H9 (cell line): ENCODE measurements around the gene RNF148. TPM values are rescaled to one million over a fixed set of nuclear protein-coding genes. Genes with fewer than 3 reads are reported as not detected.
A peak's percentile ranks its signal among the peaks of the same experiment; 100 is the strongest.

Experiments
- DNase-seq: peaks from one replicate; pipeline ENCODE4 v3.0.0-alpha.2; 2017
- H2AFZ ChIP-seq: one replicate; pipeline ENCODE4 v1.6.1; 2013; ENCODE audit warnings: mild to moderate bottlenecking, low read length, control low read depth, moderate library complexity
- H2AK5ac ChIP-seq: 2 replicates; pipeline ENCODE4 v1.6.1; 2013; ENCODE audit warnings: low read length, control low read depth, mixed read lengths; ENCODE audit not compliant: insufficient read length
- H2BK120ac ChIP-seq: one replicate; pipeline ENCODE4 v1.6.1; 2013; ENCODE audit warnings: low read depth, mild to moderate bottlenecking, low read length, control low read depth, inconsistent platforms; ENCODE audit not compliant: poor library complexity, severe bottlenecking
- H2BK12ac ChIP-seq: 2 replicates; pipeline ENCODE4 v1.6.1; 2013; ENCODE audit warnings: low read length, control low read depth, mixed read lengths, low read depth; ENCODE audit not compliant: insufficient read length
- H2BK15ac ChIP-seq: 2 replicates; pipeline ENCODE4 v1.6.1; 2013; ENCODE audit warnings: low read depth, low read length, control low read depth
- H2BK20ac ChIP-seq: one replicate; pipeline ENCODE4 v1.6.1; 2013; ENCODE audit warnings: low read depth, mild to moderate bottlenecking, low read length, control low read depth, inconsistent platforms; ENCODE audit not compliant: poor library complexity, severe bottlenecking
- H2BK5ac ChIP-seq: 2 replicates; pipeline ENCODE4 v1.6.1; 2013; ENCODE audit warnings: low read length, control low read depth, mixed read lengths; ENCODE audit not compliant: insufficient read length
- H3K14ac ChIP-seq: 2 replicates; pipeline ENCODE4 v1.6.1; 2013; ENCODE audit warnings: low read length, control low read depth; ENCODE audit not compliant: insufficient read depth
- H3K18ac ChIP-seq: 2 replicates; pipeline ENCODE4 v1.6.1; 2013; ENCODE audit warnings: low read depth, mild to moderate bottlenecking, mixed read lengths, low read length, control low read depth; ENCODE audit not compliant: insufficient read length
- H3K23ac ChIP-seq: 2 replicates; pipeline ENCODE4 v1.6.1; 2013; ENCODE audit warnings: low read length, control low read depth, mixed read lengths, low read depth; ENCODE audit not compliant: insufficient read length
- H3K23me2 ChIP-seq: 2 replicates; pipeline ENCODE4 v1.6.1; 2013; ENCODE audit warnings: low read depth, mild to moderate bottlenecking, mixed read lengths, low read length, control low read depth; ENCODE audit not compliant: insufficient read length, poor library complexity, severe bottlenecking
- H3K27ac ChIP-seq: 2 replicates; pipeline ENCODE4 v1.5.1; 2013; ENCODE audit warnings: low read length, control low read depth, mixed read lengths, low read depth; ENCODE audit not compliant: insufficient read length
- H3K27me3 ChIP-seq: 2 replicates; pipeline ENCODE4 v1.6.1; 2013; ENCODE audit warnings: low read length, control low read depth, inconsistent platforms; ENCODE audit not compliant: insufficient read depth
- H3K4ac ChIP-seq: 2 replicates; pipeline ENCODE4 v1.6.1; 2013; ENCODE audit warnings: low read depth, mild to moderate bottlenecking, control low read depth, inconsistent platforms, low read length, moderate library complexity
- H3K4me1 ChIP-seq: 2 replicates; pipeline ENCODE4 v1.6.1; 2013; ENCODE audit warnings: low read length, control low read depth, inconsistent platforms; ENCODE audit not compliant: insufficient read depth
- H3K4me2 ChIP-seq: 2 replicates; pipeline ENCODE4 v1.6.1; 2013; ENCODE audit warnings: low read length, control low read depth, mixed read lengths; ENCODE audit not compliant: insufficient read length, insufficient read depth
- H3K56ac ChIP-seq: 2 replicates; pipeline ENCODE4 v1.6.1; 2013; ENCODE audit warnings: low read depth, mild to moderate bottlenecking, mixed read lengths, low read length, control low read depth; ENCODE audit not compliant: insufficient read length
- H3K79me1 ChIP-seq: 2 replicates; pipeline ENCODE4 v1.6.1; 2013; ENCODE audit warnings: low read depth, mild to moderate bottlenecking, moderate library complexity, low read length, control low read depth, inconsistent platforms; ENCODE audit not compliant: insufficient read depth, poor library complexity, severe bottlenecking
- H3K79me2 ChIP-seq: 2 replicates; pipeline ENCODE4 v1.6.1; 2013; ENCODE audit warnings: low read length, control low read depth, inconsistent platforms; ENCODE audit not compliant: insufficient read depth
- H3K9ac ChIP-seq: 2 replicates; pipeline ENCODE4 v1.6.1; 2013; ENCODE audit warnings: low read length, control low read depth, mixed read lengths; ENCODE audit not compliant: insufficient read length; ENCODE audit errors: extremely low read depth
- H3K9me3 ChIP-seq: one replicate; pipeline ENCODE4 v1.6.1; 2013; ENCODE audit warnings: low read depth, low read length, inconsistent platforms; ENCODE audit not compliant: control insufficient read depth
- H3T11ph ChIP-seq: one replicate; pipeline ENCODE4 v1.6.1; 2013; ENCODE audit warnings: mild to moderate bottlenecking, low read length, control low read depth, inconsistent platforms
- H4K20me1 ChIP-seq: one replicate; pipeline ENCODE4 v1.6.1; 2013; ENCODE audit not compliant: control insufficient read depth, insufficient read length, insufficient read depth
- H4K5ac ChIP-seq: 2 replicates; pipeline ENCODE4 v1.6.1; 2013; ENCODE audit warnings: low read depth, mild to moderate bottlenecking, mixed read lengths, low read length, control low read depth; ENCODE audit not compliant: insufficient read length
- H4K8ac ChIP-seq: replicated peaks from 2 replicates; pipeline ENCODE4 v1.6.1; 2013; ENCODE audit warnings: low read length, control low read depth, mixed read lengths, low read depth; ENCODE audit not compliant: insufficient read length
- H4K91ac ChIP-seq: 2 replicates; pipeline ENCODE4 v1.6.1; 2013; ENCODE audit warnings: low read depth, mild to moderate bottlenecking, moderate library complexity, mixed read lengths, low read length, control low read depth; ENCODE audit not compliant: insufficient read length
- H3K27ac Mint-ChIP-seq, 3 experiments: 2 replicates in 2 of 3; 3 replicates in 1 of 3; pipeline ENCODE4 v1.8.0; 2020 to 2021; ENCODE audit warnings: mixed read lengths in 3 of 3, mild to moderate bottlenecking in 1 of 3, moderate library complexity in 1 of 3
- H3K27me3 Mint-ChIP-seq: 2 replicates; pipeline ENCODE4 v1.8.0; 2021; ENCODE audit warnings: low read depth, mild to moderate bottlenecking, moderate library complexity, mixed read lengths
- H3K36me3 Mint-ChIP-seq, 3 experiments: 2 replicates in 2 of 3; 3 replicates in 1 of 3; pipeline ENCODE4 v1.8.0; 2020 to 2021; ENCODE audit warnings: low read depth in 3 of 3, mixed read lengths in 3 of 3; ENCODE audit not compliant: insufficient read depth in 1 of 3
- H3K4me1 Mint-ChIP-seq, 2 experiments: 2 replicates each; pipeline ENCODE4 v1.8.0; 2020; ENCODE audit warnings: mixed read lengths in 2 of 2
- H3K4me3 Mint-ChIP-seq, 2 experiments: 2 replicates in 1 of 2; 3 replicates in 1 of 2; pipeline ENCODE4 v1.8.0; 2020 to 2021; ENCODE audit warnings: mild to moderate bottlenecking in 2 of 2, mixed read lengths in 2 of 2, moderate library complexity in 1 of 2
- H3K9me3 Mint-ChIP-seq, 2 experiments: 2 replicates in 1 of 2; 3 replicates in 1 of 2; pipeline ENCODE4 v1.8.0; 2020; ENCODE audit warnings: mild to moderate bottlenecking in 2 of 2, mixed read lengths in 2 of 2, moderate library complexity in 1 of 2
- WGBS: extraction: QIAGEN DNeasy Blood & Tissue Kit; methylation state at CpG from one replicate; pipeline ENCODE4 v1.1.7; 2013; ENCODE audit warnings: missing lambda C conversion rate, low lambda C conversion rate, mixed read lengths; ENCODE audit not compliant: insufficient read length; ENCODE audit errors: extremely low coverage; 5-methylcytosine and 5-hydroxymethylcytosine counted together
- total RNA-seq: library from RNA; stranded (reverse); gene quantifications from 2 replicates; pipeline ENCODE4 v1.2.1, GENCODE V29; 2021
- TF ChIP-seq, protein P1 (sequence below): fragments of 200-600 bp; sonication (generic); conservative IDR thresholded peaks from 3 replicates; pipeline ENCODE4 v1.8.0; 2021; ENCODE audit warnings: antibody characterized with exemption, mild to moderate bottlenecking

The RNF148 gene
- total RNA-seq, 1 experiment from 2014 or later, result 0.39 TPM

GRCh38 chr7:122746948-122747347 lies 44.2 kb upstream of the RNF148 start:
- TF ChIP-seq, protein P1, sequence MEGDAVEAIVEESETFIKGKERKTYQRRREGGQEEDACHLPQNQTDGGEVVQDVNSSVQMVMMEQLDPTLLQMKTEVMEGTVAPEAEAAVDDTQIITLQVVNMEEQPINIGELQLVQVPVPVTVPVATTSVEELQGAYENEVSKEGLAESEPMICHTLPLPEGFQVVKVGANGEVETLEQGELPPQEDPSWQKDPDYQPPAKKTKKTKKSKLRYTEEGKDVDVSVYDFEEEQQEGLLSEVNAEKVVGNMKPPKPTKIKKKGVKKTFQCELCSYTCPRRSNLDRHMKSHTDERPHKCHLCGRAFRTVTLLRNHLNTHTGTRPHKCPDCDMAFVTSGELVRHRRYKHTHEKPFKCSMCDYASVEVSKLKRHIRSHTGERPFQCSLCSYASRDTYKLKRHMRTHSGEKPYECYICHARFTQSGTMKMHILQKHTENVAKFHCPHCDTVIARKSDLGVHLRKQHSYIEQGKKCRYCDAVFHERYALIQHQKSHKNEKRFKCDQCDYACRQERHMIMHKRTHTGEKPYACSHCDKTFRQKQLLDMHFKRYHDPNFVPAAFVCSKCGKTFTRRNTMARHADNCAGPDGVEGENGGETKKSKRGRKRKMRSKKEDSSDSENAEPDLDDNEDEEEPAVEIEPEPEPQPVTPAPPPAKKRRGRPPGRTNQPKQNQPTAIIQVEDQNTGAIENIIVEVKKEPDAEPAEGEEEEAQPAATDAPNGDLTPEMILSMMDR, result no peak
- Histone ChIP-seq H3K23me2 (no peaks in the 10 kb centered on the region), H2AK5ac (no peak overlapping the region), H3K14ac (no peak overlapping the region), H2BK12ac (no peak overlapping the region), H3K4ac (no peak overlapping the region), H3K27ac (no peak overlapping the region), H3K18ac (no peak overlapping the region), H3K23ac (no peak overlapping the region), H3K56ac (no peak overlapping the region), H3K4me1 (peaks cover 6% of the 10 kb centered on the region), H4K91ac (no peak overlapping the region), H3K9me3 (no peaks in the 10 kb centered on the region), H3K9ac (no peak overlapping the region), H2BK5ac (no peak overlapping the region), H2BK20ac (no peak overlapping the region), H3T11ph (no peak overlapping the region), H4K20me1 (no peaks in the 10 kb centered on the region), H4K5ac (no peak overlapping the region), H3K4me2 (no peak overlapping the region), H3K79me1 (no peaks in the 10 kb centered on the region), H3K79me2 (no peaks in the 10 kb centered on the region), H2AFZ (no peak overlapping the region), H2BK15ac (no peak overlapping the region), H3K27me3 (no peaks in the 10 kb centered on the region), H4K8ac (no peak overlapping the region), H2BK120ac (no peak overlapping the region)
- no peaks in the 10 kb centered on the region for H3K9me3 Mint-ChIP-seq
- no peak for DNase-seq
- peaks cover 61 to 68% of the 10 kb centered on the region in 2 experiments for H3K4me1 Mint-ChIP-seq
- H3K27me3 Mint-ChIP-seq, result no peaks in the 10 kb centered on the region
- no peak overlapping the region for H3K4me3 Mint-ChIP-seq
- H3K27ac Mint-ChIP-seq, result peak overlapping the region; percentile 14 to 90 (median 63); a peak in 2 of 7 replicates
- no peaks in the 10 kb centered on the region for H3K36me3 Mint-ChIP-seq
- no CpG with 5 or more reads among the region's 2 CpGs for WGBS
